NCI-H1694 (cell line): ENCODE results near the gene CBFA2T3.

Experiments used
- DNase-seq: peaks from one replicate; lab custom pipeline; 2025; lab: John Stamatoyannopoulos, UW

CBFA2T3 gene

GRCh38 chr16:88961011-88961410, 16.0 kb downstream of the CBFA2T3 start:
- DNase-seq, result no peak

GRCh38 chr16:88960516-88960915, 16.5 kb downstream of the CBFA2T3 start:
- DNase-seq, result no peak

GRCh38 chr16:88959022-88959421, 18.0 kb downstream of the CBFA2T3 start:
- no peak for DNase-seq

GRCh38 chr16:88957887-88958577, 19.0 kb downstream of the CBFA2T3 start:
- no peak for DNase-seq

GRCh38 chr16:88957433-88957767, 19.6 kb downstream of the CBFA2T3 start:
- DNase-seq, result no peak

- no peak for DNase-seq
Observed at GRCh38 chr16:88956546-88957432, 20.2 kb downstream of the CBFA2T3 start.

- DNase-seq, result no peak
Observed at GRCh38 chr16:88955906-88956305, 21.1 kb downstream of the CBFA2T3 start.

GRCh38 chr16:88953003-88953690, 23.9 kb downstream of the CBFA2T3 start:
- no peak for DNase-seq

GRCh38 chr16:88951989-88952388, 25.0 kb downstream of the CBFA2T3 start:
- no peak for DNase-seq

- no peak for DNase-seq
Observed at GRCh38 chr16:88951501-88951900, 25.5 kb downstream of the CBFA2T3 start.

GRCh38 chr16:88948781-88949490, 28.1 kb downstream of the CBFA2T3 start:
- DNase-seq, result no peak

GRCh38 chr16:88945473-88945872, 31.5 kb downstream of the CBFA2T3 start:
- DNase-seq, result no peak

GRCh38 chr16:88943741-88944140, 33.3 kb downstream of the CBFA2T3 start:
- DNase-seq, result no peak

GRCh38 chr16:88943131-88943664, 33.8 kb downstream of the CBFA2T3 start:
- no peak for DNase-seq

- no peak for DNase-seq
Observed at GRCh38 chr16:88941913-88942909, 34.8 kb downstream of the CBFA2T3 start.

- DNase-seq, result no peak
Observed at GRCh38 chr16:88940862-88941817, 35.9 kb downstream of the CBFA2T3 start.

- DNase-seq, result peak; percentile 72
Observed at GRCh38 chr16:88939972-88940861, 36.8 kb downstream of the CBFA2T3 start.

- DNase-seq, result no peak
Observed at GRCh38 chr16:88939245-88939971, 37.6 kb downstream of the CBFA2T3 start.
